ENCODE measurements around the gene UBE2I.

DNA sequence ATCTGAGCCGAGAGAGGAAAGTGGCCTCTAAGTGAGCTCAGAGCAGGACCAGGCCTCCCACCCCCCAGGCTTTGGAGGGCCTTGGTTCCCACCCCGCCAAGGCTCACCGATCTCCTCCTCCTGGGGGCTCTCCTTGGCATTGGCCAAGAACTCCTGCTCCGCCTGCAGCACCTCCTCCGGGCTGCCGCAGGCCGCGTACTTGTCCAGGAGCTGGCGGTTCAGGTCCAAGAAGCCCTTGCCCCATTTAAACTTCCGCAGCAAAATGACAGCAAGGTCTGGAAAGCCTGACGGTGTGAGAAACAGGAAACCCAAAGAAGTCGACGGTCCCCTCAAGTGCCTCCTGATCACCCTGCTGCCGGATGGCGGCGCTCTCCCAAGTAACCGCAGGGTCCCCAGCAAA, 40.5 kb downstream of the UBE2I start:
- TF ChIP-seq, protein P1, sequence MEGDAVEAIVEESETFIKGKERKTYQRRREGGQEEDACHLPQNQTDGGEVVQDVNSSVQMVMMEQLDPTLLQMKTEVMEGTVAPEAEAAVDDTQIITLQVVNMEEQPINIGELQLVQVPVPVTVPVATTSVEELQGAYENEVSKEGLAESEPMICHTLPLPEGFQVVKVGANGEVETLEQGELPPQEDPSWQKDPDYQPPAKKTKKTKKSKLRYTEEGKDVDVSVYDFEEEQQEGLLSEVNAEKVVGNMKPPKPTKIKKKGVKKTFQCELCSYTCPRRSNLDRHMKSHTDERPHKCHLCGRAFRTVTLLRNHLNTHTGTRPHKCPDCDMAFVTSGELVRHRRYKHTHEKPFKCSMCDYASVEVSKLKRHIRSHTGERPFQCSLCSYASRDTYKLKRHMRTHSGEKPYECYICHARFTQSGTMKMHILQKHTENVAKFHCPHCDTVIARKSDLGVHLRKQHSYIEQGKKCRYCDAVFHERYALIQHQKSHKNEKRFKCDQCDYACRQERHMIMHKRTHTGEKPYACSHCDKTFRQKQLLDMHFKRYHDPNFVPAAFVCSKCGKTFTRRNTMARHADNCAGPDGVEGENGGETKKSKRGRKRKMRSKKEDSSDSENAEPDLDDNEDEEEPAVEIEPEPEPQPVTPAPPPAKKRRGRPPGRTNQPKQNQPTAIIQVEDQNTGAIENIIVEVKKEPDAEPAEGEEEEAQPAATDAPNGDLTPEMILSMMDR (IDR thresholded peaks at IDR 0.05; ENCODE audit: insufficient read depth, low read depth, low read length): no peak
- TF ChIP-seq EZH2 (IDR thresholded peaks at IDR 0.05; ENCODE audit: insufficient read depth, low read length): no peak
